Measurements from ENCODE around the gene AFF1. TPM values are rescaled to one million over a fixed set of nuclear protein-coding genes. Genes with fewer than 3 reads are reported as not detected.

The AFF1 gene
- polyA plus RNA-seq, 1 donor (not counting 4 experiments of a cell fraction or from before 2014, with no cell fraction given) = 14.4 TPM

DNA sequence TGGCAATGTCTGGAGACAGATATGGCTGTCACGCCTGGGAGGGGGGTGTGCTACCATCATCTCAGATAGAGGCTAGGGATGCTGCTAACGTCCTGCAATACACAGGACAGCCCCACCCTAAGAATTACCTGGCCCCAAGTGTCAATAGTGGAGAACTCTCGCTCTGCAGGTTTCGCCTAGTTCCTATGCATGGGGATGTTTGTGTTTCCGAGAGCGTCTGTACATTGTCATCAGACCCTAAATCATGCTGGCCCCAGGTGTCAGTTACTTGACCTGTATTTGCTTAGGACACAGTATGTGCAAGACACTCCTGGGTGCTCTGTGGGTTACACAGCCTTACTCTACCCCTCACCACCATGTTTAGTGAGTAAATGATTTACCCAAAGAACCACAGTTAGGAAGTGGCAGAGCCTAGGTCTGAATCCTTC lies 90.8 kb downstream of the AFF1 start:
- Histone ChIP-seq H3K9ac (ENCODE audit: control insufficient read depth, extremely low read depth, insufficient read depth, low read length) (no peak overlapping the region), H3K9me1 (ENCODE audit: control insufficient read depth, extremely low read depth, insufficient read depth, low read length) (no peaks in the 10 kb centered on the region), H3K4me2 (ENCODE audit: control insufficient read depth, extremely low read depth, insufficient read depth, low read depth, low read length) (no peak overlapping the region), H3K4me3 (ENCODE audit: control insufficient read depth in 2 of 3, extremely low read depth in 1 of 3, insufficient read depth in 2 of 3, low read depth in 1 of 3, low read length in 3 of 3) (no peak overlapping the region), H3K27ac (ENCODE audit: control insufficient read depth, insufficient read depth, low read length) (no peak overlapping the region), H3K36me3 (ENCODE audit: control insufficient read depth in 2 of 2, extremely low read depth in 1 of 2, insufficient read depth in 2 of 2, low read length in 2 of 2) (peaks cover 0 to 1% of the 10 kb centered on the region in 2 experiments), H3K79me2 (ENCODE audit: control insufficient read depth, insufficient read depth, low read length) (peaks cover 40% of the 10 kb centered on the region), H3K27me3 (ENCODE audit: control insufficient read depth, extremely low read depth, insufficient read depth, low read length) (no peaks in the 10 kb centered on the region), H2AFZ (ENCODE audit: control insufficient read depth, low read length) (no peak overlapping the region), H3K4me1 (ENCODE audit: control insufficient read depth, extremely low read depth, insufficient read depth, low read length) (peaks cover 3% of the 10 kb centered on the region), H4K20me1 (ENCODE audit: control insufficient read depth, extremely low read depth, insufficient read depth, low read length) (no peaks in the 10 kb centered on the region), H3K9me3 (ENCODE audit: control insufficient read depth, low read depth, low read length) (no peaks in the 10 kb centered on the region)
- no peak for FAIRE-seq
- DNase-seq (ENCODE audit: low read depth, low spot score) = no peak
- TF ChIP-seq EZH2 (IDR thresholded peaks at IDR 0.05; ENCODE audit: low read length) = no peak
- TF ChIP-seq, protein P1, sequence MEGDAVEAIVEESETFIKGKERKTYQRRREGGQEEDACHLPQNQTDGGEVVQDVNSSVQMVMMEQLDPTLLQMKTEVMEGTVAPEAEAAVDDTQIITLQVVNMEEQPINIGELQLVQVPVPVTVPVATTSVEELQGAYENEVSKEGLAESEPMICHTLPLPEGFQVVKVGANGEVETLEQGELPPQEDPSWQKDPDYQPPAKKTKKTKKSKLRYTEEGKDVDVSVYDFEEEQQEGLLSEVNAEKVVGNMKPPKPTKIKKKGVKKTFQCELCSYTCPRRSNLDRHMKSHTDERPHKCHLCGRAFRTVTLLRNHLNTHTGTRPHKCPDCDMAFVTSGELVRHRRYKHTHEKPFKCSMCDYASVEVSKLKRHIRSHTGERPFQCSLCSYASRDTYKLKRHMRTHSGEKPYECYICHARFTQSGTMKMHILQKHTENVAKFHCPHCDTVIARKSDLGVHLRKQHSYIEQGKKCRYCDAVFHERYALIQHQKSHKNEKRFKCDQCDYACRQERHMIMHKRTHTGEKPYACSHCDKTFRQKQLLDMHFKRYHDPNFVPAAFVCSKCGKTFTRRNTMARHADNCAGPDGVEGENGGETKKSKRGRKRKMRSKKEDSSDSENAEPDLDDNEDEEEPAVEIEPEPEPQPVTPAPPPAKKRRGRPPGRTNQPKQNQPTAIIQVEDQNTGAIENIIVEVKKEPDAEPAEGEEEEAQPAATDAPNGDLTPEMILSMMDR (optimal IDR thresholded peaks at IDR 0.05 in 1 of 3, IDR thresholded peaks at IDR 0.05 in 1 of 3, conservative IDR thresholded peaks at IDR 0.05 in 1 of 3; ENCODE audit: extremely low read depth in 1 of 3, insufficient read depth in 2 of 3, low read length in 3 of 3) = no peak
- dilution Hi-C loops (cut with MboI; ENCODE audit: extremely low pct_ligation_motif_present, low sequenced_read_pairs) = no loop called here

- Histone ChIP-seq H4K20me1 (ENCODE audit: control insufficient read depth, extremely low read depth, insufficient read depth, low read length) (no peaks in the 10 kb centered on the region), H3K4me2 (ENCODE audit: control insufficient read depth, extremely low read depth, insufficient read depth, low read depth, low read length) (no peak overlapping the region), H3K27me3 (ENCODE audit: control insufficient read depth, extremely low read depth, insufficient read depth, low read length) (no peaks in the 10 kb centered on the region), H3K9me3 (ENCODE audit: control insufficient read depth, low read depth, low read length) (no peaks in the 10 kb centered on the region), H3K4me3 (ENCODE audit: control insufficient read depth in 2 of 3, extremely low read depth in 1 of 3, insufficient read depth in 2 of 3, low read depth in 1 of 3, low read length in 3 of 3) (no peak overlapping the region), H3K27ac (ENCODE audit: control insufficient read depth, insufficient read depth, low read length) (no peak overlapping the region), H3K36me3 (ENCODE audit: control insufficient read depth in 2 of 2, extremely low read depth in 1 of 2, insufficient read depth in 2 of 2, low read length in 2 of 2) (peaks cover 0 to 1% of the 10 kb centered on the region in 2 experiments), H3K9me1 (ENCODE audit: control insufficient read depth, extremely low read depth, insufficient read depth, low read length) (no peaks in the 10 kb centered on the region), H3K4me1 (ENCODE audit: control insufficient read depth, extremely low read depth, insufficient read depth, low read length) (peaks cover 7% of the 10 kb centered on the region), H3K9ac (ENCODE audit: control insufficient read depth, extremely low read depth, insufficient read depth, low read length) (no peak overlapping the region), H3K79me2 (ENCODE audit: control insufficient read depth, insufficient read depth, low read length) (peaks cover 40% of the 10 kb centered on the region), H2AFZ (ENCODE audit: control insufficient read depth, low read length) (no peak overlapping the region)
- dilution Hi-C loops (cut with MboI; ENCODE audit: extremely low pct_ligation_motif_present, low sequenced_read_pairs) = no loop called here
- no peak for DNase-seq (ENCODE audit: low read depth, low spot score)
- no peak for TF ChIP-seq EZH2 (IDR thresholded peaks at IDR 0.05; ENCODE audit: low read length)
- TF ChIP-seq, protein P1 (optimal IDR thresholded peaks at IDR 0.05 in 1 of 3, IDR thresholded peaks at IDR 0.05 in 1 of 3, conservative IDR thresholded peaks at IDR 0.05 in 1 of 3; ENCODE audit: extremely low read depth in 1 of 3, insufficient read depth in 2 of 3, low read length in 3 of 3) = no peak
- no peak for FAIRE-seq
Observed at GRCh38 chr4:87026800-87027495, 92.1 kb downstream of the AFF1 start.

Data from keratinocyte (primary cell).